Activated T-cell treated with anti-CD3 and anti-CD28 coated beads for 4 hours (primary cell): ENCODE measurements around the gene SLC25A10.
A peak's percentile ranks its signal among the peaks of the same experiment; 100 is the strongest.
"Not testable (repeated sequence)": the region's sequence is repeated elsewhere in the genome, so short reads cannot be mapped to it uniquely, and the experiment has no call there.

Experiments used
- DNase-seq: peaks from one replicate; pipeline ENCODE4 v3.0.0-alpha.2; 2020

SLC25A10 gene

GRCh38 chr17:81722184-81723120, 10.4 kb downstream of the SLC25A10 start:
- no peak for DNase-seq

GRCh38 chr17:81723651-81724209, 11.6 kb downstream of the SLC25A10 start:
- no peak for DNase-seq

GRCh38 chr17:81725439-81725838, 13.4 kb downstream of the SLC25A10 start:
- no peak for DNase-seq

GRCh38 chr17:81726004-81726403, 13.9 kb downstream of the SLC25A10 start:
- no peak for DNase-seq

- DNase-seq = no peak
These were observed 15.4 kb downstream of the SLC25A10 start for GRCh38 chr17:81727324-81728031.

GRCh38 chr17:81733507-81734404, 21.7 kb downstream of the SLC25A10 start:
- peak; percentile 42 for DNase-seq

- no peak for DNase-seq
These were observed 22.6 kb downstream of the SLC25A10 start for GRCh38 chr17:81734405-81735263.

GRCh38 chr17:81735264-81736102, 23.4 kb downstream of the SLC25A10 start:
- no peak for DNase-seq

GRCh38 chr17:81737947-81738800, 26.1 kb downstream of the SLC25A10 start:
- DNase-seq = no peak

- no peak for DNase-seq
These were observed 26.8 kb downstream of the SLC25A10 start for GRCh38 chr17:81738801-81739393.

GRCh38 chr17:81739593-81739992, 27.5 kb downstream of the SLC25A10 start:
- DNase-seq = not testable (repeated sequence)

- DNase-seq = no peak
These were observed 28.4 kb downstream of the SLC25A10 start for GRCh38 chr17:81740395-81740961.

- no peak for DNase-seq
These were observed 29.0 kb downstream of the SLC25A10 start for GRCh38 chr17:81741049-81741593.

GRCh38 chr17:81741594-81742452, 29.7 kb downstream of the SLC25A10 start:
- DNase-seq = no peak
